ENCODE data around the gene PREX1. TPM values are rescaled to one million over a fixed set of nuclear protein-coding genes. Genes with fewer than 3 reads are reported as not detected.

Gene PREX1
- total and polyA plus RNA-seq, 12 donors: 10.1 to 85.1 (median 42.9) TPM

DNA sequence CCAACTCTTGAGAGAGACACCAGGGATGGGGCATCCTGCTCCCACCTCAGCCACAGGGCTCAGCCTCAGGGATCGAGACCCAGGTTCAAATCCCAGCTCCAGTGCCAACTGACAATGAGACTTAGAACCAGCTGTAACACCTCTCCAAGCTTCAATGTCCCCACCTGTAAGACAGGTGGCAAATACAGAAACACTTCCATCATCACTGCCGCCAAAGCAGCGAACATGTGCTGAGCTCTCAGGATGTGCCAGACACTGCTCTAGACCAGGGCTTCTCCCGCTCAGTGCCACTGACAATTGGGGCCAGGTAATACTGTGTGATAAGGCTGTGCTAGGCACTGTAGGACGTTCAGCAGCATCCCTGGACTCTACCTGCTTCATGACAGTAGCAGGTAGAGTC lies 22.1 kb downstream of the PREX1 start:
- TF ChIP-seq POLR2A (IDR thresholded peaks at IDR 0.05) (no peak), CTCF (IDR thresholded peaks at IDR 0.05) (no peak)
- no peaks in the 10 kb centered on the region for H3K9me3 ChIP-seq (replicated peaks in 1 of 3)
- no peak for DNase-seq
- H3K36me3 ChIP-seq (replicated peaks in 1 of 2): no peaks in the 10 kb centered on the region
- intact Hi-C loops (cut with DNase I): no loop called here
- WGBS, 4 donors: 83 to 95% (median 92%) methylated on average over 2 to 5 of the region's 5 CpGs
- H3K27me3 ChIP-seq: no peaks in the 10 kb centered on the region
- no peak overlapping the region for H3K4me3 ChIP-seq
- H3K4me1 ChIP-seq (replicated peaks in 1 of 2): peaks cover 20 to 22% of the 10 kb centered on the region in 2 donors
- H3K27ac ChIP-seq: no peak overlapping the region

DNA sequence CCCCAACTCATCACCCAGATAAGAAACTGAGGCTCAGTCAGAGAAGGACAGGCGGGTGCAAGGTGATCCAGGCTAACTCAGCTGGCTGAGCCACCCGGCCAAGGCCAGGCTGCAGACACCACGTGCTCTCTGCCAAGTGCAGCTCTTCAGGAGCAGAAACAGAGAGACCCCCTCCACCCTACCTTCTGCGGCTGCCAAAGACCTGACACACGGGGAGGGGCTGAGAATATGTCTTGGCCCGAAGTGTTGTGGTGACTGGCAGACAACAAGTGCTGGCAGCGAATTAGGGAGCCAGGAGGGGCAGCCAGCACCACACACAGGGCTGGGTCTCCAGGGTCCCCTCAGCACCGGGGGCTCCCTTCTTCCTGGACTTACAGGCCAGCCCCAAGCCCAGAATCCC lies 22.5 kb downstream of the PREX1 start:
- WGBS, 4 donors: 52 to 67% (median 59%) methylated on average over 5 to 8 of the region's 8 CpGs
- H3K4me3 ChIP-seq: no peak overlapping the region
- peak overlapping the region in 1 of 5 donors; percentile 23 for H3K27ac ChIP-seq
- TF ChIP-seq POLR2A (IDR thresholded peaks at IDR 0.05): no peak
- no peak for TF ChIP-seq CTCF (IDR thresholded peaks at IDR 0.05)
- H3K36me3 ChIP-seq (replicated peaks in 1 of 2): no peaks in the 10 kb centered on the region
- intact Hi-C loops (cut with DNase I): no loop called here
- H3K27me3 ChIP-seq: no peaks in the 10 kb centered on the region
- peaks cover 24 to 25% of the 10 kb centered on the region in 2 donors for H3K4me1 ChIP-seq (replicated peaks in 1 of 2)
- peak in 1 of 7 donors; percentile 26 for DNase-seq
- no peaks in the 10 kb centered on the region for H3K9me3 ChIP-seq (replicated peaks in 1 of 3)

DNA sequence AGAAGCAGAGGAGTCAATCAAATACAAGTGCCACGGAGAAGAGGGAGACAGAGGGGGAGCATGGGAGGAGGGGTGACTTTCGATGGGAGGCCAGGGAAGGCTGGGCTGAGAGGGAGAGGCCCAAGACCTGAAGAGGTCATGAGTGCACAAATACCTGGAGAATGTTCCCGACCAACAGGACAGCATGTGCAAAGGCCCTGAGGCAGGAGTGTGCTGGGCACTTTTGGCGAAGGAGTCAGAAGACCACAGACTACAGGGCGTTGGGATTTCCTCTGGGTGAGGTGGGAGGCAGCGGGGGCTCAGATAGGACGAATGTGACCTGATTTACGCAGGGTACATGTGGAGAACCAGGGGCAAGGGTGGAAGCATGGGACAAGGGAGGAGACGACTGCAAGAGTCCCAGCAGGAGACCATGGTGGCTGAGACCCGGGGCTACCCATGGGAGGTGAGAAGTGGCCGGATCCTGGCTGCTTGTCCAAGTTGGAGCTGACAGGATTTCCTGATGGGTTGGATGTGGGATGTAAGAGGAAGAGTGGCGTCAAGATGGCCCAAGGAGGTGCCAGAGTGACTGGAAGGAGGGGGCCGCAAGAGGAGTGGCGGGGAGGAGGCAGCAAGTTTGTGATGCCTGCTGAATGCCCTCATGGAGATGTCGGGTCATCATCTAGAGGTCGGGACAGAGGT lies 23.4 kb downstream of the PREX1 start:
- peaks cover 29 to 33% of the 10 kb centered on the region in 2 donors for H3K4me1 ChIP-seq (replicated peaks in 1 of 2)
- no peaks in the 10 kb centered on the region for H3K27me3 ChIP-seq
- H3K27ac ChIP-seq: peak overlapping the region in 1 of 5 donors; percentile 23
- WGBS, 4 donors: 82 to 86% (median 84%) methylated on average over 16 of the region's 16 CpGs
- no peak overlapping the region for H3K4me3 ChIP-seq
- intact Hi-C loops (cut with DNase I): no loop called here
- no peaks in the 10 kb centered on the region for H3K36me3 ChIP-seq (replicated peaks in 1 of 2)
- H3K9me3 ChIP-seq (replicated peaks in 1 of 3): no peaks in the 10 kb centered on the region
- TF ChIP-seq CTCF (IDR thresholded peaks at IDR 0.05): no peak
- no peak for TF ChIP-seq POLR2A (IDR thresholded peaks at IDR 0.05)
- DNase-seq: peak in 2 of 7 donors; percentile 47 to 58

DNA sequence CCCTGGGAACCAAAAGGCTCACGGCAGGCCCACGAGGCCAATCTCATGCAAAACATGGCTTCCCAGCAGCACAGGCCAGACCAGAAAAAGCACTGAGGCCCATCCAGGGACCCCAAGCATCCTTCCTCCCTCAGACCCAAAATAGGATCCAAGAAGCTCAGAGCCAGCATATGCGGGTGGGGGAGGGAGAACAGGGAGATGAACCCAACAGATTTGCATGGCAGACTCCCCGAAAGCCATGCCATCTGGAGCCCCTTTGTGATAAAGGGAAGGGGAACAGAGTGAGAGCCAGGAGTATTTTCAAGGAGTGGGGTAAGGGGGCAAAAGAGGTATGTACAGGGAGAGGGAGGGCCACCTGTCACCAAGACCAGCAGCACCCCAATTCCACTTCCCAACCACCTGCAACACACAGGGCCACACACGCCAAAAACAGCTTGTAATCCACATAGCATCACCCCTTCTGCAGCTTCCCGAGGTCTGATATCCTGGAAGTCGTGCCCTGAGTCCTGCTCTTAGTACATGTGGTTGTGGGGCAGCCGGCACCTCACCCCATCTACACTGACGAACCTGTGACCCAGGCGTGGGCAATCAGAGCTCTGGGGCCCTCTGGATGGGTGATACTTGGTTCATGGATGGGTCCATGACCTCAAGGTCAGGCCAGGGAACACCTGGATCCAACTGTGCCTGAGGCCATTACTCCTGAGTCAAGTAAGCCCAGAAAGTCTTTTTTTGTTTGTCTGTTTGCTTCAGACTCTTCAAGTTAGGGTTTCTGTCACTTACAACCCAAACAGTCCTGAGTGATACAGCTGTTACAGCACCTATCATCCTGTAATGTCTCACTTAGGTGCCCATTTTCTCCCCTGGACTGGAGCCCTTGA lies 24.4 kb downstream of the PREX1 start:
- H3K36me3 ChIP-seq (replicated peaks in 1 of 2): no peaks in the 10 kb centered on the region
- 89 to 96% (median 94%) methylated on average over 8 to 10 of the region's 10 CpGs for WGBS, 4 donors

More for the DNA sequence above, 24.4 kb downstream of the PREX1 start:
- intact Hi-C loops (cut with DNase I): no loop called here
- no peaks in the 10 kb centered on the region for H3K9me3 ChIP-seq (replicated peaks in 1 of 3)
- no peak for DNase-seq
- H3K4me3 ChIP-seq: no peak overlapping the region
- no peak overlapping the region for H3K27ac ChIP-seq
- H3K4me1 ChIP-seq (replicated peaks in 1 of 2): peaks cover 31 to 32% of the 10 kb centered on the region in 2 donors
- no peaks in the 10 kb centered on the region for H3K27me3 ChIP-seq
- TF ChIP-seq CTCF (IDR thresholded peaks at IDR 0.05) (no peak), POLR2A (IDR thresholded peaks at IDR 0.05) (no peak)

Measured in adrenal gland (tissue), 12 donors.